H9 (cell line): Measurements from ENCODE around the gene LRP2. TPM values are rescaled to one million over a fixed set of nuclear protein-coding genes. Genes with fewer than 3 reads are reported as not detected.

Experiments used
- DNase-seq: peaks from one replicate; pipeline ENCODE4 v3.0.0-alpha.2; 2017
- H2AFZ ChIP-seq: one replicate; pipeline ENCODE4 v1.6.1; 2013; ENCODE audit warnings: mild to moderate bottlenecking, low read length, control low read depth, moderate library complexity
- H2AK5ac ChIP-seq: 2 replicates; pipeline ENCODE4 v1.6.1; 2013; ENCODE audit warnings: low read length, control low read depth, mixed read lengths; ENCODE audit not compliant: insufficient read length
- H2BK120ac ChIP-seq: one replicate; pipeline ENCODE4 v1.6.1; 2013; ENCODE audit warnings: low read depth, mild to moderate bottlenecking, low read length, control low read depth, inconsistent platforms; ENCODE audit not compliant: poor library complexity, severe bottlenecking
- H2BK12ac ChIP-seq: 2 replicates; pipeline ENCODE4 v1.6.1; 2013; ENCODE audit warnings: low read length, control low read depth, mixed read lengths, low read depth; ENCODE audit not compliant: insufficient read length
- H2BK15ac ChIP-seq: 2 replicates; pipeline ENCODE4 v1.6.1; 2013; ENCODE audit warnings: low read depth, low read length, control low read depth
- H2BK20ac ChIP-seq: one replicate; pipeline ENCODE4 v1.6.1; 2013; ENCODE audit warnings: low read depth, mild to moderate bottlenecking, low read length, control low read depth, inconsistent platforms; ENCODE audit not compliant: poor library complexity, severe bottlenecking
- H2BK5ac ChIP-seq: 2 replicates; pipeline ENCODE4 v1.6.1; 2013; ENCODE audit warnings: low read length, control low read depth, mixed read lengths; ENCODE audit not compliant: insufficient read length
- H3K14ac ChIP-seq: 2 replicates; pipeline ENCODE4 v1.6.1; 2013; ENCODE audit warnings: low read length, control low read depth; ENCODE audit not compliant: insufficient read depth
- H3K18ac ChIP-seq: 2 replicates; pipeline ENCODE4 v1.6.1; 2013; ENCODE audit warnings: low read depth, mild to moderate bottlenecking, mixed read lengths, low read length, control low read depth; ENCODE audit not compliant: insufficient read length
- H3K23ac ChIP-seq: 2 replicates; pipeline ENCODE4 v1.6.1; 2013; ENCODE audit warnings: low read length, control low read depth, mixed read lengths, low read depth; ENCODE audit not compliant: insufficient read length
- H3K23me2 ChIP-seq: 2 replicates; pipeline ENCODE4 v1.6.1; 2013; ENCODE audit warnings: low read depth, mild to moderate bottlenecking, mixed read lengths, low read length, control low read depth; ENCODE audit not compliant: insufficient read length, poor library complexity, severe bottlenecking
- H3K27ac ChIP-seq: 2 replicates; pipeline ENCODE4 v1.5.1; 2013; ENCODE audit warnings: low read length, control low read depth, mixed read lengths, low read depth; ENCODE audit not compliant: insufficient read length
- H3K27me3 ChIP-seq: 2 replicates; pipeline ENCODE4 v1.6.1; 2013; ENCODE audit warnings: low read length, control low read depth, inconsistent platforms; ENCODE audit not compliant: insufficient read depth
- H3K4ac ChIP-seq: 2 replicates; pipeline ENCODE4 v1.6.1; 2013; ENCODE audit warnings: low read depth, mild to moderate bottlenecking, control low read depth, inconsistent platforms, low read length, moderate library complexity
- H3K4me1 ChIP-seq: 2 replicates; pipeline ENCODE4 v1.6.1; 2013; ENCODE audit warnings: low read length, control low read depth, inconsistent platforms; ENCODE audit not compliant: insufficient read depth
- H3K4me2 ChIP-seq: 2 replicates; pipeline ENCODE4 v1.6.1; 2013; ENCODE audit warnings: low read length, control low read depth, mixed read lengths; ENCODE audit not compliant: insufficient read length, insufficient read depth
- H3K56ac ChIP-seq: 2 replicates; pipeline ENCODE4 v1.6.1; 2013; ENCODE audit warnings: low read depth, mild to moderate bottlenecking, mixed read lengths, low read length, control low read depth; ENCODE audit not compliant: insufficient read length
- H3K79me1 ChIP-seq: 2 replicates; pipeline ENCODE4 v1.6.1; 2013; ENCODE audit warnings: low read depth, mild to moderate bottlenecking, moderate library complexity, low read length, control low read depth, inconsistent platforms; ENCODE audit not compliant: insufficient read depth, poor library complexity, severe bottlenecking
- H3K79me2 ChIP-seq: 2 replicates; pipeline ENCODE4 v1.6.1; 2013; ENCODE audit warnings: low read length, control low read depth, inconsistent platforms; ENCODE audit not compliant: insufficient read depth
- H3K9ac ChIP-seq: 2 replicates; pipeline ENCODE4 v1.6.1; 2013; ENCODE audit warnings: low read length, control low read depth, mixed read lengths; ENCODE audit not compliant: insufficient read length; ENCODE audit errors: extremely low read depth
- H3K9me3 ChIP-seq: one replicate; pipeline ENCODE4 v1.6.1; 2013; ENCODE audit warnings: low read depth, low read length, inconsistent platforms; ENCODE audit not compliant: control insufficient read depth
- H3T11ph ChIP-seq: one replicate; pipeline ENCODE4 v1.6.1; 2013; ENCODE audit warnings: mild to moderate bottlenecking, low read length, control low read depth, inconsistent platforms
- H4K20me1 ChIP-seq: one replicate; pipeline ENCODE4 v1.6.1; 2013; ENCODE audit not compliant: control insufficient read depth, insufficient read length, insufficient read depth
- H4K5ac ChIP-seq: 2 replicates; pipeline ENCODE4 v1.6.1; 2013; ENCODE audit warnings: low read depth, mild to moderate bottlenecking, mixed read lengths, low read length, control low read depth; ENCODE audit not compliant: insufficient read length
- H4K8ac ChIP-seq: replicated peaks from 2 replicates; pipeline ENCODE4 v1.6.1; 2013; ENCODE audit warnings: low read length, control low read depth, mixed read lengths, low read depth; ENCODE audit not compliant: insufficient read length
- H4K91ac ChIP-seq: 2 replicates; pipeline ENCODE4 v1.6.1; 2013; ENCODE audit warnings: low read depth, mild to moderate bottlenecking, moderate library complexity, mixed read lengths, low read length, control low read depth; ENCODE audit not compliant: insufficient read length
- H3K27ac Mint-ChIP-seq, 3 experiments: 2 replicates in 2 of 3; 3 replicates in 1 of 3; pipeline ENCODE4 v1.8.0; 2020 to 2021; ENCODE audit warnings: mixed read lengths in 3 of 3, mild to moderate bottlenecking in 1 of 3, moderate library complexity in 1 of 3
- H3K27me3 Mint-ChIP-seq: 2 replicates; pipeline ENCODE4 v1.8.0; 2021; ENCODE audit warnings: low read depth, mild to moderate bottlenecking, moderate library complexity, mixed read lengths
- H3K36me3 Mint-ChIP-seq, 3 experiments: 2 replicates in 2 of 3; 3 replicates in 1 of 3; pipeline ENCODE4 v1.8.0; 2020 to 2021; ENCODE audit warnings: low read depth in 3 of 3, mixed read lengths in 3 of 3; ENCODE audit not compliant: insufficient read depth in 1 of 3
- H3K4me1 Mint-ChIP-seq, 2 experiments: 2 replicates each; pipeline ENCODE4 v1.8.0; 2020; ENCODE audit warnings: mixed read lengths in 2 of 2
- H3K4me3 Mint-ChIP-seq, 2 experiments: 2 replicates in 1 of 2; 3 replicates in 1 of 2; pipeline ENCODE4 v1.8.0; 2020 to 2021; ENCODE audit warnings: mild to moderate bottlenecking in 2 of 2, mixed read lengths in 2 of 2, moderate library complexity in 1 of 2
- H3K9me3 Mint-ChIP-seq, 2 experiments: 2 replicates in 1 of 2; 3 replicates in 1 of 2; pipeline ENCODE4 v1.8.0; 2020; ENCODE audit warnings: mild to moderate bottlenecking in 2 of 2, mixed read lengths in 2 of 2, moderate library complexity in 1 of 2
- WGBS: extraction: QIAGEN DNeasy Blood & Tissue Kit; methylation state at CpG from one replicate; pipeline ENCODE4 v1.1.7; 2013; ENCODE audit warnings: missing lambda C conversion rate, low lambda C conversion rate, mixed read lengths; ENCODE audit not compliant: insufficient read length; ENCODE audit errors: extremely low coverage; 5-methylcytosine and 5-hydroxymethylcytosine counted together
- total RNA-seq: library from RNA; stranded (reverse); gene quantifications from 2 replicates; pipeline ENCODE4 v1.2.1, GENCODE V29; 2021
- TF ChIP-seq, protein P1 (sequence below): fragments of 200-600 bp; sonication (generic); conservative IDR thresholded peaks from 3 replicates; pipeline ENCODE4 v1.8.0; 2021; ENCODE audit warnings: antibody characterized with exemption, mild to moderate bottlenecking

LRP2 gene
- total RNA-seq, 1 experiment from 2014 or later = 1.4 TPM

DNA sequence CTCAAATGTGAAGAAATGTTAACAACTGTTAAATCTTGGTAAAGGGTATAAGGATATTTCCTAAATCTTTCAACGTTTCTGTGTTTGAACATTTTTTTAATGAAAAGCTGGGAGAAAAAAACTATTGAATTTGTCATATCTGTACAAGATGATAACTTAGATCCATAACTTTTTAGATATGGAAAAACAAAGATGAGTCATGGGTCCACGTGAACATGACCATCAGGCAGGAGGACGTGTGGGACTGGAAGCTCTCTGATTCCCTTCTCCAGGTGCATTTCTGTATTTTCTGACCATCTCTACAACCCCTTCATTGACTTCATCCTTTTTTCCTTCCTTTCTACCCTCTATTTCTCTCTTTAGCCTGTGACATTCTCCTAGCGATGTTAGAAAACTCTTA lies 151.4 kb downstream of the LRP2 start:
- H3K4me3 Mint-ChIP-seq = no peak overlapping the region
- Histone ChIP-seq H3K4me2 (no peak overlapping the region), H2BK12ac (no peak overlapping the region), H3K23ac (no peak overlapping the region), H3K56ac (no peak overlapping the region), H3K23me2 (no peaks in the 10 kb centered on the region), H3K27me3 (no peaks in the 10 kb centered on the region), H4K5ac (no peak overlapping the region), H3T11ph (no peak overlapping the region), H2BK5ac (no peak overlapping the region), H4K8ac (no peak overlapping the region), H3K79me2 (no peaks in the 10 kb centered on the region), H2BK120ac (no peak overlapping the region), H3K9ac (no peak overlapping the region), H4K91ac (no peak overlapping the region), H3K4me1 (no peaks in the 10 kb centered on the region), H4K20me1 (no peaks in the 10 kb centered on the region), H2AFZ (no peak overlapping the region), H3K4ac (no peak overlapping the region), H3K9me3 (no peaks in the 10 kb centered on the region), H3K18ac (no peak overlapping the region), H3K14ac (no peak overlapping the region), H2BK20ac (no peak overlapping the region), H2AK5ac (no peak overlapping the region), H2BK15ac (no peak overlapping the region), H3K27ac (no peak overlapping the region), H3K79me1 (no peaks in the 10 kb centered on the region)
- H3K36me3 Mint-ChIP-seq = no peaks in the 10 kb centered on the region
- H3K27me3 Mint-ChIP-seq = no peaks in the 10 kb centered on the region
- DNase-seq = no peak
- no peak overlapping the region; a peak in 1 of 7 replicates for H3K27ac Mint-ChIP-seq
- H3K9me3 Mint-ChIP-seq = no peaks in the 10 kb centered on the region
- WGBS = no CpG with 5 or more reads among the region's 4 CpGs
- H3K4me1 Mint-ChIP-seq = no peaks in the 10 kb centered on the region
- TF ChIP-seq, protein P1, sequence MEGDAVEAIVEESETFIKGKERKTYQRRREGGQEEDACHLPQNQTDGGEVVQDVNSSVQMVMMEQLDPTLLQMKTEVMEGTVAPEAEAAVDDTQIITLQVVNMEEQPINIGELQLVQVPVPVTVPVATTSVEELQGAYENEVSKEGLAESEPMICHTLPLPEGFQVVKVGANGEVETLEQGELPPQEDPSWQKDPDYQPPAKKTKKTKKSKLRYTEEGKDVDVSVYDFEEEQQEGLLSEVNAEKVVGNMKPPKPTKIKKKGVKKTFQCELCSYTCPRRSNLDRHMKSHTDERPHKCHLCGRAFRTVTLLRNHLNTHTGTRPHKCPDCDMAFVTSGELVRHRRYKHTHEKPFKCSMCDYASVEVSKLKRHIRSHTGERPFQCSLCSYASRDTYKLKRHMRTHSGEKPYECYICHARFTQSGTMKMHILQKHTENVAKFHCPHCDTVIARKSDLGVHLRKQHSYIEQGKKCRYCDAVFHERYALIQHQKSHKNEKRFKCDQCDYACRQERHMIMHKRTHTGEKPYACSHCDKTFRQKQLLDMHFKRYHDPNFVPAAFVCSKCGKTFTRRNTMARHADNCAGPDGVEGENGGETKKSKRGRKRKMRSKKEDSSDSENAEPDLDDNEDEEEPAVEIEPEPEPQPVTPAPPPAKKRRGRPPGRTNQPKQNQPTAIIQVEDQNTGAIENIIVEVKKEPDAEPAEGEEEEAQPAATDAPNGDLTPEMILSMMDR = no peak
